Prostate gland (tissue), 2 donors: ENCODE measurements around the gene DUSP16. TPM values are rescaled to one million over a fixed set of nuclear protein-coding genes. Genes with fewer than 3 reads are reported as not detected.

Experiments used
- DNase-seq: peaks from one replicate; pipeline ENCODE4 v3.0.0-alpha.2; 2019; ENCODE audit warnings: low spot score
- H3K27ac ChIP-seq, 2 donors: fragments of 200-600 bp; sonication (generic); 2 replicates each; pipeline ENCODE4 v1.5.1; 2017 to 2019
- H3K27me3 ChIP-seq: fragments of 200-600 bp; sonication (generic); replicated peaks from 2 replicates; pipeline ENCODE4 v1.5.1; 2019; ENCODE audit not compliant: insufficient read depth
- H3K36me3 ChIP-seq, 2 donors: fragments of 200-600 bp; sonication (generic); 1 replicate in 1 of 2; 2 replicates in 1 of 2; pipeline versions ENCODE4 v1.5.1 to v1.8.1; 2017 to 2019
- H3K4me1 ChIP-seq: fragments of 200-600 bp; sonication (generic); replicated peaks from 2 replicates; pipeline ENCODE4 v1.5.1; 2019
- H3K4me3 ChIP-seq, 2 donors: fragments of 200-600 bp; sonication (generic); 2 replicates each; pipeline ENCODE4 v1.5.1; 2017 to 2019
- H3K9me3 ChIP-seq: fragments of 200-600 bp; sonication (generic); 2 replicates; pipeline ENCODE4 v1.5.1; 2017
- CTCF ChIP-seq, 4 experiments: fragments of 200-600 bp in 2 of 4; fragments of 450-650 bp in 2 of 4; sonication (generic) in 2 of 4; IDR thresholded peaks; 1 replicate in 3 of 4; 2 replicates in 1 of 4; pipeline ENCODE4 v1.5.1; 2016 to 2019; ENCODE audit warnings: antibody characterized with exemption in 4 of 4, mild to moderate bottlenecking in 2 of 4, moderate library complexity in 2 of 4
- POLR2A ChIP-seq: fragments of 450-650 bp; IDR thresholded peaks from one replicate; pipeline ENCODE4 v1.6.1; 2016; ENCODE audit warnings: antibody characterized with exemption, mild to moderate bottlenecking
- POLR2AphosphoS5 ChIP-seq: sonication (generic); formaldehyde crosslinking; IDR thresholded peaks from one replicate; pipeline ENCODE4 v1.6.1; 2017; ENCODE audit warnings: antibody characterized with exemption
- WGBS: methylation state at CpG from one replicate; pipeline ENCODE4 v1.1.5; 2018; 5-methylcytosine and 5-hydroxymethylcytosine counted together
- intact Hi-C: fragments of 100-400 bp; cut with DNase I; formaldehyde crosslinking; loops from one replicate; pipeline ENCODE4 v1.14.2; 2022
- total RNA-seq, 2 donors: library from RNA; depleted of rRNA; stranded (reverse); fragments of >200 nt; gene quantifications; one replicate each; pipeline ENCODE4 v1.1.0, GENCODE V29; 2016

The DUSP16 gene
- total RNA-seq, 2 donors from 2014 or later, result 60.8 to 87.0 TPM

DNA sequence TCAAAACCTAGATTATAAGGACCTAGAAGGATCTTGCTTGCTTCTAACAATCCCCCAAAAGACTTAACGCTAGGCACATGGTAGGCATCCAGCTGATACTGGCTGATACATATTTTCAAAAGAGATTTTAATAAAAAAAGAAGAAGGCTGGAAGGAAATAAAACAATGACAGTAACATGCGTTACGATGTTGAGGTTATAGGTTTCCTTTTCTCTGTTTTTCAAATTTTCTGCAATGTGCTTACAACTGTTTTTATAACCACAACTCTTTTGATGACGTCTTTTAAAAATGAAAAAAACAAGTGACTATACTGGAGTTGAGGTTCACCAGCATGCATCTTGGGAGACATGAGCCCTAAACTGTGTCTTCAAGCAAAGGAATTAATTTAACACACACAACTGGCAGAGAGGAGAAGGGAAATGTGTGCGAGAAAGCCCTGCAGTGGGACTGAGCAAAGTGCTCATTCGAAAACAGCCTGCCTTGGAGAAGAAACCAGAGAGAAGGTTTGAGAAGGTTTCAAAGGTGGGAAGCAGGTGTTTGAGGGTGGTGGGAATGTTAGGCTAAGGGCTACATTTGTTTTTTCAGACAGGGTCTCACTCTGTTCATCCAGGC, 80.4 kb downstream of the DUSP16 start:
- Histone ChIP-seq H3K27ac (peak overlapping the region in 1 of 2 donors; percentile 28), H3K27me3 (no peaks in the 10 kb centered on the region), H3K4me1 (no peaks in the 10 kb centered on the region), H3K4me3 (no peak overlapping the region), H3K36me3 (peaks cover 1 to 3% of the 10 kb centered on the region in 2 donors), H3K9me3 (no peaks in the 10 kb centered on the region)
- intact Hi-C loops, result no loop called here
- 94% methylated on average over 6 of the region's 6 CpGs for WGBS
- TF ChIP-seq CTCF (IDR thresholded peaks at IDR 0.05) (no peak), POLR2AphosphoS5 (no peak), POLR2A (no peak)
- no peak for DNase-seq

GRCh38 chr12:12481631-12482030, 81.0 kb downstream of the DUSP16 start:
- no peak for DNase-seq
- TF ChIP-seq POLR2AphosphoS5, result peak; percentile 6
- no peak for TF ChIP-seq POLR2A
- Histone ChIP-seq H3K36me3 (peaks cover 8% of the 10 kb centered on the region in 2 donors), H3K27me3 (no peaks in the 10 kb centered on the region), H3K4me1 (no peaks in the 10 kb centered on the region), H3K27ac (no peak overlapping the region), H3K4me3 (no peak overlapping the region), H3K9me3 (no peaks in the 10 kb centered on the region)
- 33% methylated on average over 2 of the region's 2 CpGs for WGBS
- intact Hi-C loops, result no loop called here

DNA sequence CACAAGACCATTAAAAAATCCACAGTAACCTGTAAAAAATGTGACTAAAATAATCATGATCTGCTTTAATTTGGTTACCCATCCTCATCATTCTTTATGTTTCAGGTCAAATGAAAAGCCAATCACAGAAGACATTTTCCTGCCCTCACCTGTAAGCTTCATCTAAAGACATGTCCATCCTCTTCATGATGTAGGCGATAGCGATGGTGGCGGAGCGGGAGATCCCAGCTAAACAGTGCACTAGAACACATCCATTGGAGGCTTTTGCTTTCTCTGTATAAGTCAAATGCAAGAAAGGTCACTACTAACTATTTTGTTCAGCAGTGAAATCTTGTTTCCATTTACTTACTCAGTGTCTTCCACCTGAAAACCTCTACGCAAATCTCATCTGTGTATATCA, 82.6 kb downstream of the DUSP16 start:
- H3K27me3 ChIP-seq, result no peaks in the 10 kb centered on the region
- H3K27ac ChIP-seq, result no peak overlapping the region
- intact Hi-C loops, result no loop called here
- no peak for DNase-seq
- 98% methylated on average over 5 of the region's 5 CpGs for WGBS
- H3K4me1 ChIP-seq, result no peaks in the 10 kb centered on the region
- H3K9me3 ChIP-seq, result no peaks in the 10 kb centered on the region
- TF ChIP-seq POLR2A (no peak), CTCF (IDR thresholded peaks at IDR 0.05) (no peak), POLR2AphosphoS5 (no peak)
- peaks cover 8 to 10% of the 10 kb centered on the region in 2 donors for H3K36me3 ChIP-seq
- no peak overlapping the region for H3K4me3 ChIP-seq

DNA sequence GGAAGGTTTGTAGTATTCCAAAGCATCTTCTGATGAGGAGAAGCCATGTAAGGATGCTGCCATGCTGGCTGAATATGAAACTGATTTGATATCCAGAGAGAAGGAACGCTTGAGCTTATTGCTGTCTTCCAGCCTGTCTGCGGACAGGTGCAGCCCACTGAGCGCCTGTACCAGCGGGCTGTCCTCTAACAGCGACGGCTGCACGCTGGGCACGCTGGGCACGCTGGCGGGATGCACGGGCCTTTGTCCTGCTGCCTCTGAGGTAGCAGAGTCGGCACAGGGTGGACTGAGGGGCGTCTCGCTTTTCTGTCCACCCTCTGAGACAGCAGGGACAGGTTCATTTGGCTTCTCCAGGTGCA, 85.2 kb downstream of the DUSP16 start:
- WGBS, result 97% methylated on average over 14 of the region's 14 CpGs
- intact Hi-C loops, result no loop called here
- H3K36me3 ChIP-seq, result peaks cover 8 to 10% of the 10 kb centered on the region in 2 donors
- no peak for TF ChIP-seq POLR2A
- TF ChIP-seq CTCF (IDR thresholded peaks at IDR 0.05), result no peak
- no peak for TF ChIP-seq POLR2AphosphoS5
- no peak overlapping the region for H3K4me3 ChIP-seq
- H3K4me1 ChIP-seq, result no peaks in the 10 kb centered on the region
- no peaks in the 10 kb centered on the region for H3K9me3 ChIP-seq
- no peak overlapping the region for H3K27ac ChIP-seq
- H3K27me3 ChIP-seq, result no peaks in the 10 kb centered on the region
- DNase-seq, result no peak

DNA sequence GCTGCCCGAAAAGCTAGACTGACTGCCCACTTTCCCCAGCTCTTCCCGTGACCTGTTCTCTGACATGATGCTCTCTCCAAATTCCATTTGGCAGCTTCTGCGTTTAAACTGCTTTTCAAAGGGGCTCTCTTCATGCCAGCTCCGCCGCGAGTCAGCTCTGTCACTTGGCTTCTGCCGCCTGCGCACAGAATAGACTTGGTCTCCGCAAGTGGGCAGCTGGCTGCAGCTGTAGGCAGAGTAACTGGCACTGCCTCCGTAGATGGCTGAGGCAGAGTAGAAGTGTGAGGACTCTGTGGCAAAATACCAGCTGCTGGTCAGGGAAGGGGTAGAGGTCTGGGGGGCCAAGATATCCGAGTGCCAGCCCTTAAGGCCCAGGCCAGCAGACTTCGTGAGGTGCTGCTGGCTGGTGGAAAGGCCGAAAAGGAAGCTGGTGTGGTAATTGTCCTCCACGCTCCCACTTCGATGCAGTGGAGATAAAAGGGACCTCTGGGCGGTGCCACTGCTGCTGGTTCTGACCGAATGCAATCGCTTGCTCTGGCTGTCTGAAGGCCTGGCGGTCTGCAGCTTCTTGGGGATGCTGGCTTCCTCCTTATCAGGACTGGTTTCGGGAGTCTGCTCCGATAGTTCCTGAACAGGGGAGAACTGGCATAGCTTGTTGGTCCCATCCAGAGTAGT, 85.7 kb downstream of the DUSP16 start:
- H3K4me1 ChIP-seq, result no peaks in the 10 kb centered on the region
- no peak overlapping the region for H3K4me3 ChIP-seq
- intact Hi-C loops, result no loop called here
- H3K27me3 ChIP-seq, result no peaks in the 10 kb centered on the region
- H3K27ac ChIP-seq, result no peak overlapping the region
- DNase-seq, result no peak
- 91% methylated on average over 21 of the region's 21 CpGs for WGBS
- H3K36me3 ChIP-seq, result peaks cover 8 to 10% of the 10 kb centered on the region in 2 donors
- no peaks in the 10 kb centered on the region for H3K9me3 ChIP-seq
- no peak for TF ChIP-seq POLR2AphosphoS5
- no peak for TF ChIP-seq CTCF (IDR thresholded peaks at IDR 0.05)
- TF ChIP-seq POLR2A, result no peak
